ENCODE measurements around the gene SACM1L.

Gene SACM1L

GRCh38 chr3:45771166-45771775 lies 82.1 kb downstream of the SACM1L start:
- DNase-seq: no peak
- no peak for ATAC-seq

- no peak for ATAC-seq
Observed at GRCh38 chr3:45771831-45772230, 82.6 kb downstream of the SACM1L start.

GRCh38 chr3:45772341-45773035 lies 83.3 kb downstream of the SACM1L start:
- ATAC-seq: peak; percentile 82
- peak; percentile 19 for DNase-seq

More at GRCh38 chr3:45771831-45772230, 82.6 kb downstream of the SACM1L start:
- no peak for DNase-seq

- no peak for ATAC-seq
Observed at GRCh38 chr3:45773072-45773471, 83.9 kb downstream of the SACM1L start.

GRCh38 chr3:45773714-45774449 lies 84.7 kb downstream of the SACM1L start:
- DNase-seq (no peak), ATAC-seq (no peak)

More at GRCh38 chr3:45773072-45773471, 83.9 kb downstream of the SACM1L start:
- no peak for DNase-seq

- no peak for ATAC-seq
- DNase-seq: no peak
Observed at GRCh38 chr3:45774581-45775521, 85.7 kb downstream of the SACM1L start.

- no peak for ATAC-seq
- no peak for DNase-seq
Observed at GRCh38 chr3:45775571-45776300, 86.5 kb downstream of the SACM1L start.

GRCh38 chr3:45776301-45776595 lies 87.1 kb downstream of the SACM1L start:
- DNase-seq: no peak

GRCh38 chr3:45776611-45777010 lies 87.4 kb downstream of the SACM1L start:
- ATAC-seq (no peak), DNase-seq (no peak)

More at GRCh38 chr3:45776301-45776595, 87.1 kb downstream of the SACM1L start:
- no peak for ATAC-seq

GRCh38 chr3:45777111-45777745 lies 88.0 kb downstream of the SACM1L start:
- DNase-seq: no peak
- ATAC-seq: no peak

- ATAC-seq (no peak), DNase-seq (no peak)
Observed at GRCh38 chr3:45777746-45778386, 88.7 kb downstream of the SACM1L start.

GRCh38 chr3:45778761-45779201 lies 89.6 kb downstream of the SACM1L start:
- DNase-seq (no peak), ATAC-seq (no peak)

GRCh38 chr3:45779746-45780735 lies 90.8 kb downstream of the SACM1L start:
- ATAC-seq (no peak), DNase-seq (no peak)

- ATAC-seq: no peak
- no peak for DNase-seq
Observed at GRCh38 chr3:45781271-45781670, 92.1 kb downstream of the SACM1L start.

- DNase-seq (no peak), ATAC-seq (no peak)
Observed at GRCh38 chr3:45781841-45782240, 92.6 kb downstream of the SACM1L start.

- DNase-seq: no peak
Observed at GRCh38 chr3:45782381-45782780, 93.2 kb downstream of the SACM1L start.

GRCh38 chr3:45783667-45784066 lies 94.5 kb downstream of the SACM1L start:
- no peak for DNase-seq

More at GRCh38 chr3:45782381-45782780, 93.2 kb downstream of the SACM1L start:
- no peak for ATAC-seq

GRCh38 chr3:45785605-45786150 lies 96.5 kb downstream of the SACM1L start:
- ATAC-seq: no peak
- no peak for DNase-seq

More at GRCh38 chr3:45783667-45784066, 94.5 kb downstream of the SACM1L start:
- no peak for ATAC-seq
